NCI-H526 (cell line): ENCODE results near the gene RMDN2.
"Not testable (repeated sequence)": the region's sequence is repeated elsewhere in the genome, so short reads cannot be mapped to it uniquely, and the experiment has no call there.

Experiments used
- DNase-seq, 2 experiments: peaks; one replicate each; lab custom pipeline; 2025; lab: John Stamatoyannopoulos, UW

Gene RMDN2

GRCh38 chr2:37898448-37898847 lies 26.6 kb upstream of the RMDN2 start:
- no peak for DNase-seq

GRCh38 chr2:37902991-37903390 lies 22.1 kb upstream of the RMDN2 start:
- no peak for DNase-seq

GRCh38 chr2:37904425-37904824 lies 20.7 kb upstream of the RMDN2 start:
- no peak for DNase-seq

GRCh38 chr2:37904993-37905392 lies 20.1 kb upstream of the RMDN2 start:
- DNase-seq, result no peak

GRCh38 chr2:37906131-37906530 lies 19.0 kb upstream of the RMDN2 start:
- DNase-seq, result no peak

GRCh38 chr2:37907501-37908225 lies 17.4 kb upstream of the RMDN2 start:
- no peak for DNase-seq

GRCh38 chr2:37911296-37911873 lies 13.7 kb upstream of the RMDN2 start:
- no peak for DNase-seq

GRCh38 chr2:37912056-37912455 lies 13.0 kb upstream of the RMDN2 start:
- no peak for DNase-seq

GRCh38 chr2:37912616-37913015 lies 12.5 kb upstream of the RMDN2 start:
- DNase-seq, result no peak

GRCh38 chr2:37914340-37914739 lies 10.7 kb upstream of the RMDN2 start:
- no peak for DNase-seq

GRCh38 chr2:37915773-37916172 lies 9.3 kb upstream of the RMDN2 start:
- no peak for DNase-seq

- no peak for DNase-seq
Observed at GRCh38 chr2:37916512-37917082, 8.5 kb upstream of the RMDN2 start.

- DNase-seq, result no peak
Observed at GRCh38 chr2:37917281-37918228, 7.5 kb upstream of the RMDN2 start.

GRCh38 chr2:37918742-37919186 lies 6.3 kb upstream of the RMDN2 start:
- no peak for DNase-seq

- no peak for DNase-seq
Observed at GRCh38 chr2:37919631-37920032, 5.5 kb upstream of the RMDN2 start.

- no peak for DNase-seq
Observed at GRCh38 chr2:37920570-37920969, 4.5 kb upstream of the RMDN2 start.

- no peak for DNase-seq
Observed at GRCh38 chr2:37921781-37922180, 3.3 kb upstream of the RMDN2 start.

GRCh38 chr2:37923308-37924055 lies 1.6 kb upstream of the RMDN2 start:
- DNase-seq, result no peak

- no peak for DNase-seq
Observed at GRCh38 chr2:37926635-37927034, 1.5 kb downstream of the RMDN2 start.

GRCh38 chr2:37928377-37928776 lies 3.3 kb downstream of the RMDN2 start:
- no peak for DNase-seq

- DNase-seq, result not testable (repeated sequence)
Observed at GRCh38 chr2:37930392-37930791, 5.3 kb downstream of the RMDN2 start.

GRCh38 chr2:37932873-37933272 lies 7.8 kb downstream of the RMDN2 start:
- not testable (repeated sequence) for DNase-seq
